ENCODE measurements around the gene KIF11. TPM values are rescaled to one million over a fixed set of nuclear protein-coding genes. Genes with fewer than 3 reads are reported as not detected.

The KIF11 gene
- total RNA-seq, 1 donor from 2014 or later, result 70.8 TPM

DNA sequence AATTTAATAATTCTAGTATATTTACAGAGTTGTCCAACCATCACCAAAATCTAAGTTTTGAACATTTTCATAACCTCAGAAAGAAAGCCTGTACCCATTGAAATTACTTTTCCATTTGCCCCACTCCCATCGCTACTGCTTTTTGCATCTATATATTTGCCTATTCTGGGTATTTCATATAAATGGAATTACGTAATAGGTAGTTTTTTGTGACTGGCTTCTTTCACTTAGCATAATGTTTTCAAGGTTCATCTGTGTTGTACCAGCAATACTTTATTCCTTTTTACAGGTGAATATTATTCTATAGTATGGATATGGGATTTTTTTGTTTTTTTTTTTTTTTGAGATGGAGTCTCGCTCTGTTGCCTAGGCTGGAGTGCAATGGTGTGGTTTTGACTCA lies 22.6 kb downstream of the KIF11 start:
- no peak for DNase-seq (ENCODE audit: low read depth, low spot score)
- H3K36me3 Mint-ChIP-seq (ENCODE audit: low read depth), result peaks cover 24% of the 10 kb centered on the region
- TF ChIP-seq, protein P1, sequence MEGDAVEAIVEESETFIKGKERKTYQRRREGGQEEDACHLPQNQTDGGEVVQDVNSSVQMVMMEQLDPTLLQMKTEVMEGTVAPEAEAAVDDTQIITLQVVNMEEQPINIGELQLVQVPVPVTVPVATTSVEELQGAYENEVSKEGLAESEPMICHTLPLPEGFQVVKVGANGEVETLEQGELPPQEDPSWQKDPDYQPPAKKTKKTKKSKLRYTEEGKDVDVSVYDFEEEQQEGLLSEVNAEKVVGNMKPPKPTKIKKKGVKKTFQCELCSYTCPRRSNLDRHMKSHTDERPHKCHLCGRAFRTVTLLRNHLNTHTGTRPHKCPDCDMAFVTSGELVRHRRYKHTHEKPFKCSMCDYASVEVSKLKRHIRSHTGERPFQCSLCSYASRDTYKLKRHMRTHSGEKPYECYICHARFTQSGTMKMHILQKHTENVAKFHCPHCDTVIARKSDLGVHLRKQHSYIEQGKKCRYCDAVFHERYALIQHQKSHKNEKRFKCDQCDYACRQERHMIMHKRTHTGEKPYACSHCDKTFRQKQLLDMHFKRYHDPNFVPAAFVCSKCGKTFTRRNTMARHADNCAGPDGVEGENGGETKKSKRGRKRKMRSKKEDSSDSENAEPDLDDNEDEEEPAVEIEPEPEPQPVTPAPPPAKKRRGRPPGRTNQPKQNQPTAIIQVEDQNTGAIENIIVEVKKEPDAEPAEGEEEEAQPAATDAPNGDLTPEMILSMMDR (conservative IDR thresholded peaks at IDR 0.05), result no peak
- no peaks in the 10 kb centered on the region for H3K4me1 Mint-ChIP-seq
- H3K4me3 Mint-ChIP-seq, result no peak overlapping the region
- no peaks in the 10 kb centered on the region for H3K9me3 Mint-ChIP-seq
- H3K27ac Mint-ChIP-seq (ENCODE audit: unreplicated experiment), result no peak overlapping the region
- no peaks in the 10 kb centered on the region for H3K27me3 Mint-ChIP-seq (ENCODE audit: low read depth)

DNA sequence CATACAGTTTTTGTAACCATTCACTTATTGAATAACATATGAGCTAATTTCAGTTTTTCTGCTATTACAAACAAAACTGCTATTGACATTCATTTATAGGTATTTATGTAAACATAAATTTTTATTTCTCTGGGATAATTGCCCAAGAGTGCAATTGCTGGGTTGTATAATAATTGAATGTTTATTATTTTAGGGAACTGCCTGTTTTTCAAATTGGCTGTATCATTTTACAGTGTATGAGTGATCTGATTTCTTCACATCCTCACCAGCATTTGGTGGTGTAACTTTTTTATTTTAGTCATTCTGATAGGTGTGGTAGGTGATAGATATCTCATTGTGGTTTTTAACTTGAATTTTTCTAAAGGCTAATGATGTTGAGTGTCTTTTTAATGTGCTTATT lies 26.4 kb downstream of the KIF11 start:
- H3K36me3 Mint-ChIP-seq (ENCODE audit: low read depth), result peaks cover 35% of the 10 kb centered on the region
- DNase-seq (ENCODE audit: low read depth, low spot score), result no peak
- H3K27ac Mint-ChIP-seq (ENCODE audit: unreplicated experiment), result no peak overlapping the region
- TF ChIP-seq, protein P1 (conservative IDR thresholded peaks at IDR 0.05), result no peak
- no peak overlapping the region for H3K4me3 Mint-ChIP-seq
- peaks cover 5% of the 10 kb centered on the region for H3K9me3 Mint-ChIP-seq
- no peaks in the 10 kb centered on the region for H3K4me1 Mint-ChIP-seq
- H3K27me3 Mint-ChIP-seq (ENCODE audit: low read depth), result no peaks in the 10 kb centered on the region

GRCh38 chr10:92627845-92628480 lies 35.0 kb downstream of the KIF11 start:
- TF ChIP-seq, protein P1 (conservative IDR thresholded peaks at IDR 0.05), result no peak
- no peaks in the 10 kb centered on the region for H3K27me3 Mint-ChIP-seq (ENCODE audit: low read depth)
- H3K9me3 Mint-ChIP-seq, result peaks cover 6% of the 10 kb centered on the region
- H3K36me3 Mint-ChIP-seq (ENCODE audit: low read depth), result peaks cover 47% of the 10 kb centered on the region
- DNase-seq (ENCODE audit: low read depth, low spot score), result no peak
- H3K4me3 Mint-ChIP-seq, result no peak overlapping the region
- H3K4me1 Mint-ChIP-seq, result peaks cover 6% of the 10 kb centered on the region
- peak overlapping the region; percentile 53 for H3K27ac Mint-ChIP-seq (ENCODE audit: unreplicated experiment)

DNA sequence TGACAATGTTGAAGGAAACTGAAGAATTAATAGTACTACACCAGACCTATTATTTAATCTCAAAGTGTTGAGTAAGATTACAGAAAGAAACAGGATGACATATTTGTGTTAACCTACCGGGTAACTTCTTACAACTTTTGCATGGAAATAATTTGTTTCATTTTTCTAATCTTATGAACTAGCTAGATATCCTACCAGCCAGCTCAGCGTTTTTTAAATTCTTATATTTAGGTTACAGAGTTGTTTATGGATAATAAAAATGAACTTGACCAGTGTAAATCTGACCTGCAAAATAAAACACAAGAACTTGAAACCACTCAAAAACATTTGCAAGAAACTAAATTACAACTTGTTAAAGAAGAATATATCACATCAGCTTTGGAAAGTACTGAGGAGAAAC lies 37.0 kb downstream of the KIF11 start:
- Mint-ChIP-seq H3K36me3 (ENCODE audit: low read depth) (peaks cover 38% of the 10 kb centered on the region), H3K4me3 (no peak overlapping the region), H3K27me3 (ENCODE audit: low read depth) (no peaks in the 10 kb centered on the region), H3K9me3 (peaks cover 2% of the 10 kb centered on the region), H3K4me1 (peaks cover 6% of the 10 kb centered on the region), H3K27ac (ENCODE audit: unreplicated experiment) (no peak overlapping the region)
- TF ChIP-seq, protein P1 (conservative IDR thresholded peaks at IDR 0.05), result no peak
- DNase-seq (ENCODE audit: low read depth, low spot score), result no peak

DNA sequence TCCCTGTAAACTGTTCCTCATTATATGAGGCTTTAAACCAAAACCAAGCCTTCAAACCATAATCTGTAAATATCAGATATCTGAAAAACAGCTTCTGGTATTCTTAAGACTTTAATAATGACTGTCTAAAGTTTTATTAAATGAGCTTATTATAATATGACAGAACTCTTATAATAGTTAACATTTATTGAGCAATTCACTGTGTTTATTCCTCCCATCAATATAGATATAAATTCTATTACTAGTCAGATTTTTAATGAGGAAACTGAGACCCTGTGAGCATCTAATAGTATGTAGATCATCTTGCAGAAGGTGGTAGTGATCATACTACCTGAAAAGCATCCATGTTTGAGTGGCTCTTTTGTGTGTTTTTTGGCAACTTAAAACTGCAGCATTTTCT lies 45.1 kb downstream of the KIF11 start:
- H3K27ac Mint-ChIP-seq (ENCODE audit: unreplicated experiment), result no peak overlapping the region
- H3K36me3 Mint-ChIP-seq (ENCODE audit: low read depth), result peaks cover 35% of the 10 kb centered on the region
- TF ChIP-seq, protein P1 (conservative IDR thresholded peaks at IDR 0.05), result no peak
- peaks cover 6% of the 10 kb centered on the region for H3K4me1 Mint-ChIP-seq
- no peak overlapping the region for H3K4me3 Mint-ChIP-seq
- no peaks in the 10 kb centered on the region for H3K9me3 Mint-ChIP-seq
- H3K27me3 Mint-ChIP-seq (ENCODE audit: low read depth), result no peaks in the 10 kb centered on the region
- no peak for DNase-seq (ENCODE audit: low read depth, low spot score)
